K562 (cell line): ENCODE measurements around the gene KCTD18. TPM values are rescaled to one million over a fixed set of nuclear protein-coding genes. Genes with fewer than 3 reads are reported as not detected.

Experiments used
- ATAC-seq: fragments of 200-7000 bp; cut with Tn5 transposase; 3 replicates; pipeline ENCODE4 v1.9.1; 2020; ENCODE audit warnings: moderate library complexity
- BruUV-seq: library from RNA; stranded (reverse); fragments of 400-500 nt; replicated peaks from 2 replicates; lab custom pipeline; 2021; lab: Mats Ljungman, UMichigan
- CTCF ChIA-PET: fragments of 300-600 bp; formaldehyde crosslinking; extraction: SDS; loops from one replicate; lab custom pipeline; 2021; ENCODE audit warnings: low intra/inter-chr PET ratio; lab: Yijun Ruan, JAX
- POLR2A ChIA-PET: fragments of 300-600, 350-650 bp; sonication (Branson Sonifier 250); formaldehyde crosslinking; extraction: SDS; loops from one replicate; lab custom pipeline; 2021; ENCODE audit warnings: antibody characterized with exemption, inconsistent platforms; lab: Yijun Ruan, JAX
- DNase-seq, 4 experiments: peaks; one replicate each; pipeline versions ENCODE4 v3.0.0 to v3.0.0-alpha.2; 2011 to 2018; ENCODE audit warnings: low spot score in 3 of 4, mixed read lengths in 3 of 4; ENCODE audit errors: extremely low read depth in 1 of 4
- FAIRE-seq: peaks from 2 replicates; lab custom pipeline; 2011; peaks lifted over from hg19 to GRCh38; lab: Jason Lieb, UNC
- H2AFZ ChIP-seq: 2 replicates; pipeline ENCODE4 v1.6.0; 2011; ENCODE audit warnings: low read depth, low read length, control low read depth, inconsistent platforms
- H3K27ac ChIP-seq: fragments of 200-600 bp; 3 replicates; pipeline ENCODE4 v1.8.0; 2011; ENCODE audit warnings: low read depth, mild to moderate bottlenecking, control low read depth, inconsistent platforms, low read length, moderate library complexity, mixed read lengths; ENCODE audit errors: extremely low read depth
- H3K27me3 ChIP-seq, 2 experiments: fragments of 300-600 bp in 1 of 2; 2 replicates in 1 of 2; 3 replicates in 1 of 2; pipeline versions ENCODE4 v1.6.0 to v1.8.0; 2011; ENCODE audit warnings: inconsistent platforms in 2 of 2, low read length in 2 of 2, mild to moderate bottlenecking in 1 of 2, mixed read lengths in 1 of 2, moderate library complexity in 1 of 2; ENCODE audit not compliant: control insufficient read depth in 2 of 2, insufficient read depth in 2 of 2
- H3K36me3 ChIP-seq: fragments of 300-600 bp; 3 replicates; pipeline ENCODE4 v1.8.0; 2011; ENCODE audit warnings: mild to moderate bottlenecking, low read length, inconsistent platforms; ENCODE audit not compliant: control insufficient read depth, insufficient read depth
- H3K4me1 ChIP-seq, 2 experiments: fragments of 200-600 bp in 1 of 2; replicated peaks in 1 of 2; 2 replicates in 1 of 2; 3 replicates in 1 of 2; pipeline versions ENCODE4 v1.5.1 to v1.8.0; 2011; ENCODE audit warnings: inconsistent platforms in 2 of 2, low read length in 2 of 2, mild to moderate bottlenecking in 1 of 2, mixed read lengths in 1 of 2, moderate library complexity in 1 of 2; ENCODE audit not compliant: control insufficient read depth in 2 of 2, insufficient read depth in 2 of 2
- H3K4me2 ChIP-seq: 2 replicates; pipeline ENCODE4 v1.6.1; 2011; ENCODE audit warnings: low read length, control low read depth, inconsistent platforms, mixed read lengths; ENCODE audit not compliant: insufficient read depth
- H3K4me3 ChIP-seq: fragments of 200-600 bp; sonication (generic), shearing (Covaris generic); 2 replicates; pipeline ENCODE4 v1.5.1; 2016; ENCODE audit warnings: control low read depth, inconsistent platforms
- H3K79me2 ChIP-seq: fragments of 200-600 bp; 3 replicates; pipeline ENCODE4 v1.8.0; 2011; ENCODE audit warnings: low read length, inconsistent platforms; ENCODE audit not compliant: control insufficient read depth, insufficient read depth
- H3K9ac ChIP-seq, 2 experiments: 2 replicates each; pipeline versions ENCODE4 v1.6.0 to v1.6.1; 2011; ENCODE audit warnings: low read depth in 2 of 2, low read length in 2 of 2, control low read depth in 1 of 2, inconsistent platforms in 1 of 2, mild to moderate bottlenecking in 1 of 2, mixed read lengths in 1 of 2; ENCODE audit not compliant: insufficient read depth in 1 of 2
- H3K9me1 ChIP-seq: one replicate; pipeline ENCODE4 v1.6.0; 2011; ENCODE audit warnings: inconsistent platforms, mild to moderate bottlenecking, low read length, moderate library complexity; ENCODE audit not compliant: control insufficient read depth, insufficient read depth
- H3K9me3 ChIP-seq: replicated peaks from 2 replicates; pipeline ENCODE4 v1.5.1; 2011; ENCODE audit warnings: low read depth, low read length, inconsistent platforms; ENCODE audit not compliant: control insufficient read depth, insufficient read depth
- H4K20me1 ChIP-seq: replicated peaks from 2 replicates; pipeline ENCODE4 v1.6.1; 2011; ENCODE audit warnings: low read length, inconsistent platforms, mixed read lengths; ENCODE audit not compliant: control insufficient read depth, insufficient read depth
- ETV1 ChIP-seq: fragments of 450-650 bp; conservative IDR thresholded peaks from 2 replicates; pipeline ENCODE4 v1.6.1; 2016; ENCODE audit warnings: missing genetic modification characterization, control low read depth, low read depth, missing compliant biosample characterization
- HCFC1 ChIP-seq: IDR thresholded peaks from 2 replicates; pipeline ENCODE4 v1.6.1; 2012; ENCODE audit warnings: low read depth, low read length, improper control_type of control experiment
- HDAC1 ChIP-seq, 2 experiments: fragments of 450-650 bp; IDR thresholded peaks; 2 replicates each; pipeline ENCODE4 v1.6.1; 2016 to 2017; ENCODE audit warnings: inconsistent platforms in 1 of 2, mild to moderate bottlenecking in 1 of 2, moderate library complexity in 1 of 2
- MAFG ChIP-seq: fragments of 450-650 bp; conservative IDR thresholded peaks from 2 replicates; pipeline ENCODE4 v1.6.1; 2016; ENCODE audit warnings: missing genetic modification characterization, missing compliant biosample characterization
- MIER1 ChIP-seq: fragments of 450-650 bp; IDR thresholded peaks from 2 replicates; pipeline ENCODE4 v1.6.1; 2016; ENCODE audit warnings: antibody characterized with exemption, mild to moderate bottlenecking, low read depth
- RAD21 ChIP-seq, 2 experiments: fragments of 250-450 bp in 1 of 2; fragments of 450-650 bp in 1 of 2; sonication (Bioruptor Pico) in 1 of 2; formaldehyde crosslinking in 1 of 2; IDR thresholded peaks in 1 of 2; conservative IDR thresholded peaks in 1 of 2; 2 replicates each; pipeline versions ENCODE4 v1.4.0 to v1.8.0; 2020 to 2022; ENCODE audit warnings: mild to moderate bottlenecking in 2 of 2, moderate library complexity in 1 of 2
- STAT5A ChIP-seq: IDR thresholded peaks from 2 replicates; pipeline ENCODE4 v1.6.1; 2012; ENCODE audit warnings: low read length, inconsistent platforms, borderline replicate concordance
- ZNF263 ChIP-seq: sonication (generic); formaldehyde crosslinking; IDR thresholded peaks from 2 replicates; pipeline ENCODE4 v1.8.0; 2022; ENCODE audit warnings: mild to moderate bottlenecking, missing genetic modification reagents, borderline replicate concordance
- ZNF699 ChIP-seq: fragments of 250-450 bp; sonication (Bioruptor Pico); IDR thresholded peaks from 2 replicates; pipeline ENCODE4 v1.8.0; 2021; ENCODE audit warnings: mild to moderate bottlenecking, moderate library complexity; ENCODE audit not compliant: insufficient replicate concordance
- ZNF778 ChIP-seq: fragments of 450-650 bp; formaldehyde crosslinking; IDR thresholded peaks from 2 replicates; pipeline ENCODE4 v1.4.0; 2020; ENCODE audit warnings: mild to moderate bottlenecking, moderate library complexity
- WGBS: fragments of 100-300 bp; shearing (Covaris generic); methylation state at CpG from one replicate; pipeline ENCODE4 v1.1.6; 2016; ENCODE audit warnings: low coverage, mixed read lengths; ENCODE audit not compliant: insufficient coverage; ENCODE audit errors: missing lambda C conversion rate; 5-methylcytosine and 5-hydroxymethylcytosine counted together
- in situ Hi-C: fragments of 300-500 bp; cut with MboI; formaldehyde crosslinking; loops from 4 replicates; pipeline ENCODE4 v1.15.0; 2018; ENCODE audit warnings: inconsistent platforms, mixed read lengths
- intact Hi-C: fragments of 100-400 bp; cut with micrococcal nuclease; formaldehyde crosslinking; loops from 2 replicates; pipeline ENCODE4 v1.14.2; 2022
- polyA plus RNA-seq, 8 experiments: library from polyadenylated mRNA; depleted of rRNA in 4 of 8; stranded (reverse) in 5 of 8; unstranded in 3 of 8; fragments of >200 nt; fragmentation: Nextera tagmentation in 2 of 8; fragmentation: Illumina TruSeq in 1 of 8; extraction: Ambion mirVana in 2 of 8; extraction: Trizol in 1 of 8; gene quantifications; 2 replicates each; pipeline versions ENCODE4 v1.2.1 to v1.2.3, GENCODE V29; 2011 to 2014; ENCODE audit warnings: inconsistent platforms in 1 of 8, missing spikeins in 1 of 8
- total RNA-seq, 7 experiments: library from RNA; depleted of rRNA in 6 of 7; stranded (reverse); fragments of >200 nt in 6 of 7; fragmentation: Illumina TruSeq in 2 of 7; extraction: Trizol in 2 of 7; gene quantifications; 2 replicates each; pipeline versions ENCODE4 v1.2.1 to v1.2.3, GENCODE V29; 2011 to 2021; ENCODE audit warnings: low replicate concordance in 1 of 7
- TF ChIP-seq, protein P1 (sequence below): fragments of 450-650 bp; IDR thresholded peaks from 2 replicates; pipeline ENCODE4 v1.7.1; 2018; ENCODE audit warnings: mild to moderate bottlenecking, low read depth; ENCODE audit not compliant: partially characterized antibody
- TF ChIP-seq, protein P2 (sequence below): fragments of 450-650 bp; formaldehyde crosslinking; conservative IDR thresholded peaks from 2 replicates; pipeline ENCODE4 v1.4.0; 2022; ENCODE audit warnings: mild to moderate bottlenecking, missing genetic modification characterization
- TF ChIP-seq, protein P3 (sequence below): IDR thresholded peaks from 3 replicates; pipeline ENCODE4 v1.6.1; 2011; ENCODE audit warnings: borderline replicate concordance, mild to moderate bottlenecking; ENCODE audit not compliant: insufficient read length, insufficient read depth
- TF ChIP-seq, protein P4 (sequence below), 2 experiments: IDR thresholded peaks; 2 replicates each; pipeline ENCODE4 v1.6.1; 2012; ENCODE audit warnings: improper control_type of control experiment in 2 of 2, low read depth in 2 of 2, low read length in 2 of 2, borderline replicate concordance in 1 of 2

The KCTD18 gene
- total and polyA plus RNA-seq, 9 of the 15 experiments (the other 6 are each of a cell fraction or from before 2014, with no cell fraction given), result 0.39 to 5.4 (median 3.8) TPM

DNA sequence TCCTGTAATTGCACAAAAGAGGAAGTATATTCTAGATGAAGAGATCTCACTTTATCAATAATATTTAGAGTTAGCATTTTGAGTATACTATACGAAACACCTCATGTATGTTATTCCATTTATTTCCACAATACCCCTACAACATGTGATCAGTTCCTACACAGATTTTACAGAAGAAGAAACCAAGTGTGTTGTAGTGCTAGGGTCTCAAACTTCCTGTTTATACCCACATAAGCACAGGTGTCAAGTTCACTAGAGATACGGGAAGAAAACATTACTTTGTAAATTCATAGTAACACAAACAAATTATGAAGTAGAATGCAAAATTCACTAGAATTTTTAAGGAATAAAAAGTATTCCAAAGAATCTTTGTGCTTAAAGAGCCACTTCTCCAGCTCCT is 46.4 kb downstream of the KCTD18 start:
- 58% methylated on average over 2 of the region's 2 CpGs for WGBS
- Histone ChIP-seq H3K4me3 (no peak overlapping the region), H2AFZ (no peak overlapping the region), H3K27me3 (no peaks in the 10 kb centered on the region), H3K36me3 (no peaks in the 10 kb centered on the region; the same call in 2 of the 3 replicates), H3K27ac (no peak overlapping the region), H3K79me2 (no peaks in the 10 kb centered on the region), H3K4me2 (no peak overlapping the region), H3K4me1 (no peaks in the 10 kb centered on the region), H4K20me1 (no peaks in the 10 kb centered on the region), H3K9ac (no peak overlapping the region), H3K9me3 (no peaks in the 10 kb centered on the region), H3K9me1 (no peaks in the 10 kb centered on the region)
- no peak for DNase-seq
- TF ChIP-seq, protein P1, sequence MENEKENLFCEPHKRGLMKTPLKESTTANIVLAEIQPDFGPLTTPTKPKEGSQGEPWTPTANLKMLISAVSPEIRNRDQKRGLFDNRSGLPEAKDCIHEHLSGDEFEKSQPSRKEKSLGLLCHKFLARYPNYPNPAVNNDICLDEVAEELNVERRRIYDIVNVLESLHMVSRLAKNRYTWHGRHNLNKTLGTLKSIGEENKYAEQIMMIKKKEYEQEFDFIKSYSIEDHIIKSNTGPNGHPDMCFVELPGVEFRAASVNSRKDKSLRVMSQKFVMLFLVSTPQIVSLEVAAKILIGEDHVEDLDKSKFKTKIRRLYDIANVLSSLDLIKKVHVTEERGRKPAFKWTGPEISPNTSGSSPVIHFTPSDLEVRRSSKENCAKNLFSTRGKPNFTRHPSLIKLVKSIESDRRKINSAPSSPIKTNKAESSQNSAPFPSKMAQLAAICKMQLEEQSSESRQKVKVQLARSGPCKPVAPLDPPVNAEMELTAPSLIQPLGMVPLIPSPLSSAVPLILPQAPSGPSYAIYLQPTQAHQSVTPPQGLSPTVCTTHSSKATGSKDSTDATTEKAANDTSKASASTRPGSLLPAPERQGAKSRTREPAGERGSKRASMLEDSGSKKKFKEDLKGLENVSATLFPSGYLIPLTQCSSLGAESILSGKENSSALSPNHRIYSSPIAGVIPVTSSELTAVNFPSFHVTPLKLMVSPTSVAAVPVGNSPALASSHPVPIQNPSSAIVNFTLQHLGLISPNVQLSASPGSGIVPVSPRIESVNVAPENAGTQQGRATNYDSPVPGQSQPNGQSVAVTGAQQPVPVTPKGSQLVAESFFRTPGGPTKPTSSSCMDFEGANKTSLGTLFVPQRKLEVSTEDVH, result no peak
- no peak for TF ChIP-seq ZNF778 (CRISPR knock-in tag)
- TF ChIP-seq RAD21 (CRISPR knock-in tag; conservative IDR thresholded peaks at IDR 0.05 in 1 of 2, IDR thresholded peaks at IDR 0.05 in 1 of 2), result no peak
- TF ChIP-seq HDAC1 (IDR thresholded peaks at IDR 0.05), result no peak
- no peak for TF ChIP-seq MIER1
- TF ChIP-seq ZNF263 (CRISPR knock-in tag), result no peak
- no peak for TF ChIP-seq STAT5A
- TF ChIP-seq, protein P2, sequence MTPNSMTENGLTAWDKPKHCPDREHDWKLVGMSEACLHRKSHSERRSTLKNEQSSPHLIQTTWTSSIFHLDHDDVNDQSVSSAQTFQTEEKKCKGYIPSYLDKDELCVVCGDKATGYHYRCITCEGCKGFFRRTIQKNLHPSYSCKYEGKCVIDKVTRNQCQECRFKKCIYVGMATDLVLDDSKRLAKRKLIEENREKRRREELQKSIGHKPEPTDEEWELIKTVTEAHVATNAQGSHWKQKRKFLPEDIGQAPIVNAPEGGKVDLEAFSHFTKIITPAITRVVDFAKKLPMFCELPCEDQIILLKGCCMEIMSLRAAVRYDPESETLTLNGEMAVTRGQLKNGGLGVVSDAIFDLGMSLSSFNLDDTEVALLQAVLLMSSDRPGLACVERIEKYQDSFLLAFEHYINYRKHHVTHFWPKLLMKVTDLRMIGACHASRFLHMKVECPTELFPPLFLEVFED, result no peak
- TF ChIP-seq, protein P3, sequence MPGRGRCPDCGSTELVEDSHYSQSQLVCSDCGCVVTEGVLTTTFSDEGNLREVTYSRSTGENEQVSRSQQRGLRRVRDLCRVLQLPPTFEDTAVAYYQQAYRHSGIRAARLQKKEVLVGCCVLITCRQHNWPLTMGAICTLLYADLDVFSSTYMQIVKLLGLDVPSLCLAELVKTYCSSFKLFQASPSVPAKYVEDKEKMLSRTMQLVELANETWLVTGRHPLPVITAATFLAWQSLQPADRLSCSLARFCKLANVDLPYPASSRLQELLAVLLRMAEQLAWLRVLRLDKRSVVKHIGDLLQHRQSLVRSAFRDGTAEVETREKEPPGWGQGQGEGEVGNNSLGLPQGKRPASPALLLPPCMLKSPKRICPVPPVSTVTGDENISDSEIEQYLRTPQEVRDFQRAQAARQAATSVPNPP, result no peak
- TF ChIP-seq, protein P4, sequence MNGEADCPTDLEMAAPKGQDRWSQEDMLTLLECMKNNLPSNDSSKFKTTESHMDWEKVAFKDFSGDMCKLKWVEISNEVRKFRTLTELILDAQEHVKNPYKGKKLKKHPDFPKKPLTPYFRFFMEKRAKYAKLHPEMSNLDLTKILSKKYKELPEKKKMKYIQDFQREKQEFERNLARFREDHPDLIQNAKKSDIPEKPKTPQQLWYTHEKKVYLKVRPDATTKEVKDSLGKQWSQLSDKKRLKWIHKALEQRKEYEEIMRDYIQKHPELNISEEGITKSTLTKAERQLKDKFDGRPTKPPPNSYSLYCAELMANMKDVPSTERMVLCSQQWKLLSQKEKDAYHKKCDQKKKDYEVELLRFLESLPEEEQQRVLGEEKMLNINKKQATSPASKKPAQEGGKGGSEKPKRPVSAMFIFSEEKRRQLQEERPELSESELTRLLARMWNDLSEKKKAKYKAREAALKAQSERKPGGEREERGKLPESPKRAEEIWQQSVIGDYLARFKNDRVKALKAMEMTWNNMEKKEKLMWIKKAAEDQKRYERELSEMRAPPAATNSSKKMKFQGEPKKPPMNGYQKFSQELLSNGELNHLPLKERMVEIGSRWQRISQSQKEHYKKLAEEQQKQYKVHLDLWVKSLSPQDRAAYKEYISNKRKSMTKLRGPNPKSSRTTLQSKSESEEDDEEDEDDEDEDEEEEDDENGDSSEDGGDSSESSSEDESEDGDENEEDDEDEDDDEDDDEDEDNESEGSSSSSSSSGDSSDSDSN (IDR thresholded peaks at IDR 0.05; ENCODE audit: borderline replicate concordance in 1 of 2, low read depth in 2 of 2, low read length in 2 of 2), result no peak
- TF ChIP-seq ZNF699 (CRISPR knock-in tag), result no peak
- no peak for TF ChIP-seq ETV1 (tag)
- no peak for TF ChIP-seq MAFG (tag)
- no peak for TF ChIP-seq HCFC1
- intact Hi-C loops (no loop called here), in situ Hi-C loops (no loop called here)
- ATAC-seq, result no peak
- BruUV-seq, result no TSS peak
- ChIA-PET POLR2A (interaction anchor here (0.5 kb wide), 1 partner anchor 314 kb away, joined by 3 read pairs; no protein-coding TSS in a partner anchor), CTCF (no interaction called here)
- FAIRE-seq, result no peak
